ENCODE results near the gene POLE2. TPM values are rescaled to one million over a fixed set of nuclear protein-coding genes. Genes with fewer than 3 reads are reported as not detected.
"Not testable (repeated sequence)": the region's sequence is repeated elsewhere in the genome, so short reads cannot be mapped to it uniquely, and the experiment has no call there.

The POLE2 gene, protein sequence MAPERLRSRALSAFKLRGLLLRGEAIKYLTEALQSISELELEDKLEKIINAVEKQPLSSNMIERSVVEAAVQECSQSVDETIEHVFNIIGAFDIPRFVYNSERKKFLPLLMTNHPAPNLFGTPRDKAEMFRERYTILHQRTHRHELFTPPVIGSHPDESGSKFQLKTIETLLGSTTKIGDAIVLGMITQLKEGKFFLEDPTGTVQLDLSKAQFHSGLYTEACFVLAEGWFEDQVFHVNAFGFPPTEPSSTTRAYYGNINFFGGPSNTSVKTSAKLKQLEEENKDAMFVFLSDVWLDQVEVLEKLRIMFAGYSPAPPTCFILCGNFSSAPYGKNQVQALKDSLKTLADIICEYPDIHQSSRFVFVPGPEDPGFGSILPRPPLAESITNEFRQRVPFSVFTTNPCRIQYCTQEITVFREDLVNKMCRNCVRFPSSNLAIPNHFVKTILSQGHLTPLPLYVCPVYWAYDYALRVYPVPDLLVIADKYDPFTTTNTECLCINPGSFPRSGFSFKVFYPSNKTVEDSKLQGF
- total RNA-seq (2014; rRNA removed), result 26.6 and 38.6 TPM in 2 replicates
- percentile 61 among the genes with signal in this experiment for Bru-seq, nascent RNA
- BruChase-seq, experiment 1, labeled RNA remaining after a 6-hour chase, result percentile 52 among the genes with signal in this experiment
- BruChase-seq, experiment 2, labeled RNA remaining after a 2-hour chase, result percentile 43 among the genes with signal in this experiment
- long read RNA-seq, partial matches to known transcripts, result 1 of 9 reads
- long read RNA-seq, other reads (novel, unspliced or antisense), result 8 of 9 reads

DNA sequence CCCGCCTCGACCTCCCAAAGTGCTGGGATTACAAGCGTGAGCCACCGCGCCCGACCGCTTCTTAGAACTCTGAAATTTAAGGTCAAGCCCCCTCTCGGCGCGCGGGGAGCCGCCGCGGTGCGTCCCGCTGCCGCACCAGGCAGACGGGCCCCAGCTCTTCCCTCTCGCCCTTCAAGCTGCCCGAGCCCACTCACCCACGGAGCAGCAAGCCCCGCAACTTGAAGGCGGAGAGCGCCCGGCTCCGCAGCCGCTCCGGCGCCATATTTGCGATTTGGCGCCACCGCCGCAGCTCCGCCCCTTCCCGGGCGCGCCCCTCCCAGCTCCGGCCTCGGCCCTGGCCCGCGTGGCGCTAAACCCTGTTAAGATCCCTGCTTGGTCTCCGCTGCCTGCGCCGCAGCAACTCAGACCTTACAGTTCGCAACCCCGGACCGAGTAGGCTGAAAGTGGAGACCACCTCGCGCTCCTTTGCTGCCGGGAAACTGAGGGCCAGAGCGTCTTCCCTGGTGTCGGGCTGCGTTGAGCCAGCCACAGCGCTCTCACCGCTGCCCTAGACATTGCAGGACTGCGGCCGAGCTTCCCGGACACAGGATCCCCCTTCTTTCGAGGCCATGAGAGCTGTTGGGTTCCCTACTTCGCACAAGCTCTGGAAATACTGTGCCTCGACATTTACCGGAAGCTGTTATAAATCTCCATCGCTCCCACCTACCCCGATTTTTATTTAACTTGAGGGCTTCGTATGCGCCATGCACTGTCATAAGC lies at the start of gene POLE2:
Gene POLE2, minus strand, starts transcription at position 273 of the 759 bp plus-strand sequence. Its CDS starts 11 bp downstream, at position 262.
- Histone ChIP-seq H2AFZ (ENCODE audit: low read length) (peak within 1 kb of the TSS; percentile 92), H3K9ac (ENCODE audit: low read length) (peak within 1 kb of the TSS; percentile 88), H3K27me3 (ENCODE audit: low read length) (no peaks in the 10 kb centered on the region), H3K9me3 (ENCODE audit: low read length) (no peaks in the 10 kb centered on the region), H4K20me1 (ENCODE audit: low read length) (no peaks in the 10 kb centered on the region), H3K79me2 (ENCODE audit: low read length) (peaks cover 29% of the 10 kb centered on the region), H3K4me3 (ENCODE audit: low read length) (peak within 1 kb of the TSS; percentile 79), H3K4me2 (ENCODE audit: low read length) (peak within 1 kb of the TSS; percentile 84), H3K27ac (ENCODE audit: low read length) (peak within 1 kb of the TSS; percentile 25; the same call in 1 of the 2 replicates), H3K36me3 (ENCODE audit: low read depth, low read length) (no peaks in the 10 kb centered on the region; the same call in 1 of the 2 replicates), H3K4me1 (ENCODE audit: insufficient read depth, low read length) (peaks cover 5% of the 10 kb centered on the region; the same call in 1 of the 2 replicates), H3K9me2 (replicated peaks; ENCODE audit: low read length) (no peaks in the 10 kb centered on the region), H3F3A (ENCODE audit: low read length, unreplicated experiment) (peaks cover 7% of the 10 kb centered on the region)
- TSS peak; percentile 72 for BruUV-seq (replicated peaks)
- TF ChIP-seq EZH2 (IDR thresholded peaks at IDR 0.05; ENCODE audit: low read length, unreplicated experiment), result no peak
- TF ChIP-seq, protein P1, sequence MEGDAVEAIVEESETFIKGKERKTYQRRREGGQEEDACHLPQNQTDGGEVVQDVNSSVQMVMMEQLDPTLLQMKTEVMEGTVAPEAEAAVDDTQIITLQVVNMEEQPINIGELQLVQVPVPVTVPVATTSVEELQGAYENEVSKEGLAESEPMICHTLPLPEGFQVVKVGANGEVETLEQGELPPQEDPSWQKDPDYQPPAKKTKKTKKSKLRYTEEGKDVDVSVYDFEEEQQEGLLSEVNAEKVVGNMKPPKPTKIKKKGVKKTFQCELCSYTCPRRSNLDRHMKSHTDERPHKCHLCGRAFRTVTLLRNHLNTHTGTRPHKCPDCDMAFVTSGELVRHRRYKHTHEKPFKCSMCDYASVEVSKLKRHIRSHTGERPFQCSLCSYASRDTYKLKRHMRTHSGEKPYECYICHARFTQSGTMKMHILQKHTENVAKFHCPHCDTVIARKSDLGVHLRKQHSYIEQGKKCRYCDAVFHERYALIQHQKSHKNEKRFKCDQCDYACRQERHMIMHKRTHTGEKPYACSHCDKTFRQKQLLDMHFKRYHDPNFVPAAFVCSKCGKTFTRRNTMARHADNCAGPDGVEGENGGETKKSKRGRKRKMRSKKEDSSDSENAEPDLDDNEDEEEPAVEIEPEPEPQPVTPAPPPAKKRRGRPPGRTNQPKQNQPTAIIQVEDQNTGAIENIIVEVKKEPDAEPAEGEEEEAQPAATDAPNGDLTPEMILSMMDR (conservative IDR thresholded peaks at IDR 0.05; ENCODE audit: low read depth, low read length), result no peak
- TF ChIP-seq EZH2phosphoT487 (IDR thresholded peaks at IDR 0.05; ENCODE audit: borderline replicate concordance, low read length), result no peak
- ATAC-seq (peak; percentile 79), DNase-seq (peak; percentile 76)
- ChIA-PET CTCF (interaction anchor here (0.5 kb wide), 1 partner anchor 79 kb away, joined by 9 read pairs; no protein-coding TSS in a partner anchor), POLR2A (ENCODE audit: unreplicated experiment) (interaction anchor here (0.5 to 1.4 kb wide), 4 partner anchors 56 to 81 kb away, joined by 4 to 8 read pairs (median 5); partner anchors contain the start of genes KLHDC2 and RPL36AL)
- intact Hi-C loops (cut with micrococcal nuclease), result no loop called here

DNA sequence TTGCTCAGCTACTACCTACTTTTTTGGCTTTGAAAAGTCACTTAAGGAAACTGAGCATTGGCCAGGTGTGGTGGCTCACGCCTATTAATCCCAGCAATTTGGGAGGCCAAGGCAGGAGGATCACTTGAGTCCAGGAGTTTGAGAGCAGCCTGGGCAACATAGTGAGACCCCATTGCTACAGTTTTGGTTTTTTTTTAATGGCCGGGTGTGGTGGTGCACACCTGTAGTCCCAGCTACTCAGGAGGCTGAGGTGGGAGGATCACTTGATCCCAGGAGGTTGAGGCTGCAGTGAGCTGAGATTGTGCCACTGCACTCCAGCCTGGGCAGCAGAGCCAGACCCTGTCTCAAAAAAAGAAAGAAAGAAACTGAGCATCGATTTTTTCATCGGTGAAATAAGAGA lies 47.7 kb upstream of the POLE2 start:
- intact Hi-C loops (cut with micrococcal nuclease); H3K4me2 ChIP-seq (ENCODE audit: low read length); H3K4me1 ChIP-seq (ENCODE audit: insufficient read depth, low read length); H4K20me1 ChIP-seq (ENCODE audit: low read length); DNase-seq; H3K27ac ChIP-seq (ENCODE audit: low read length); H3K9me2 ChIP-seq (replicated peaks; ENCODE audit: low read length); H3K4me3 ChIP-seq (ENCODE audit: low read length); H3F3A ChIP-seq (ENCODE audit: low read length, unreplicated experiment); H2AFZ ChIP-seq (ENCODE audit: low read length); H3K9me3 ChIP-seq (ENCODE audit: low read length); H3K27me3 ChIP-seq (ENCODE audit: low read length); ATAC-seq; H3K79me2 ChIP-seq (ENCODE audit: low read length); H3K9ac ChIP-seq (ENCODE audit: low read length); BruUV-seq (replicated peaks); H3K36me3 ChIP-seq (ENCODE audit: low read depth, low read length): not testable (repeated sequence)
- POLR2A ChIA-PET (ENCODE audit: unreplicated experiment), result interaction anchor here (0.7 kb wide), 1 partner anchor 102 kb away, joined by 5 read pairs; no protein-coding TSS in a partner anchor
- CTCF ChIA-PET, result interaction anchor here (0.7 kb wide), 1 partner anchor 582 kb away, joined by 3 read pairs; no protein-coding TSS in a partner anchor

DNA sequence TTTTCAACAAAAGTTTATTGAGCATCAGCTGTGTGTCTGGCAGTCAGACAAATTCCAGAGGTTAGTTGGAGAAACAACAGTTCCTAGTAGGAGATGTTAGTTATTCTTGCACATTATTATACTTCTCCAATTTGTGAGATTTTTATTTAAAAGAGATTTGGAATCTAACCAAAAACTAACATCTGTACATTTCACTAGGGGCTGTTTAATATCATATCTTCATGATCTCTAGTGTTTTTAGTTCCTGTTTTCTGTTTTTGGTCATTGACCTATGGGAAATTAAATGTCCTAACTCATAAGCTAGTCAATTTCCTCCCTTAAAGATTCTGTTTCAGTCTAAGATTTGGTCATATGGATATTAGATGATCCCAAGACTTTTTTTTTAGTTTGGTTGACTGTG lies 45.8 kb upstream of the POLE2 start:
- Histone ChIP-seq H3K9ac (ENCODE audit: low read length) (no peak overlapping the region), H3K36me3 (ENCODE audit: low read depth, low read length) (no peaks in the 10 kb centered on the region), H4K20me1 (ENCODE audit: low read length) (no peaks in the 10 kb centered on the region), H3K4me2 (ENCODE audit: low read length) (no peak overlapping the region), H3K4me3 (ENCODE audit: low read length) (no peak overlapping the region), H3K27me3 (ENCODE audit: low read length) (no peaks in the 10 kb centered on the region), H2AFZ (ENCODE audit: low read length) (no peak overlapping the region), H3K4me1 (ENCODE audit: insufficient read depth, low read length) (no peaks in the 10 kb centered on the region), H3K79me2 (ENCODE audit: low read length) (no peaks in the 10 kb centered on the region), H3K9me2 (replicated peaks; ENCODE audit: low read length) (no peaks in the 10 kb centered on the region), H3F3A (ENCODE audit: low read length, unreplicated experiment) (no peaks in the 10 kb centered on the region), H3K9me3 (ENCODE audit: low read length) (no peaks in the 10 kb centered on the region), H3K27ac (ENCODE audit: low read length) (no peak overlapping the region)
- ChIA-PET POLR2A (ENCODE audit: unreplicated experiment) (no interaction called here), CTCF (no interaction called here)
- no peak for ATAC-seq
- DNase-seq, result no peak
- TF ChIP-seq EZH2 (IDR thresholded peaks at IDR 0.05; ENCODE audit: low read length, unreplicated experiment) (no peak), EZH2phosphoT487 (IDR thresholded peaks at IDR 0.05; ENCODE audit: borderline replicate concordance, low read length) (no peak)
- TF ChIP-seq, protein P1 (conservative IDR thresholded peaks at IDR 0.05; ENCODE audit: low read depth, low read length), result no peak
- no TSS peak for BruUV-seq (replicated peaks)
- intact Hi-C loops (cut with micrococcal nuclease), result no loop called here

Data from PC-3 (cell line).